ENCODE data around the gene FBXO7.

Gene FBXO7

GRCh38 chr22:32533265-32534111 lies 58.9 kb downstream of the FBXO7 start:
- DNase-seq: no peak

- DNase-seq: no peak
Measured at GRCh38 chr22:32534252-32535235, 59.9 kb downstream of the FBXO7 start.

- DNase-seq: no peak
Measured at GRCh38 chr22:32535531-32536190, 61.0 kb downstream of the FBXO7 start.

GRCh38 chr22:32536352-32536751 lies 61.7 kb downstream of the FBXO7 start:
- no peak for DNase-seq

- no peak for DNase-seq
Measured at GRCh38 chr22:32538521-32538920, 63.9 kb downstream of the FBXO7 start.

GRCh38 chr22:32539631-32540421 lies 65.2 kb downstream of the FBXO7 start:
- no peak for DNase-seq

GRCh38 chr22:32541481-32541880 lies 66.9 kb downstream of the FBXO7 start:
- DNase-seq: no peak

- no peak for DNase-seq
Measured at GRCh38 chr22:32542066-32542676, 67.6 kb downstream of the FBXO7 start.

GRCh38 chr22:32542677-32543357 lies 68.2 kb downstream of the FBXO7 start:
- no peak for DNase-seq

- DNase-seq: no peak
Measured at GRCh38 chr22:32544953-32545558, 70.4 kb downstream of the FBXO7 start.

GRCh38 chr22:32545801-32546200 lies 71.2 kb downstream of the FBXO7 start:
- no peak for DNase-seq

- no peak for DNase-seq
Measured at GRCh38 chr22:32546496-32546895, 71.9 kb downstream of the FBXO7 start.

GRCh38 chr22:32546935-32547334 lies 72.3 kb downstream of the FBXO7 start:
- DNase-seq: no peak

- no peak for DNase-seq
Measured at GRCh38 chr22:32548039-32548438, 73.4 kb downstream of the FBXO7 start.

All from CD4-positive, alpha-beta T cell treated with Interleukin-1 beta for 1 hour (primary cell).